Activated T-cell treated with anti-CD3 and anti-CD28 coated beads, Interleukin-2, amount 50 U/mL, for 72 hours (primary cell): Measurements from ENCODE around the gene PMPCB. TPM values are rescaled to one million over a fixed set of nuclear protein-coding genes. Genes with fewer than 3 reads are reported as not detected.

Experiments used
- ATAC-seq, 2 donors: fragments of 150-1000 bp; cut with Tn5 transposase; replicated peaks in 1 of 2; 2 replicates each; pipeline ENCODE4 v1.10.0; 2021; ENCODE audit warnings: moderate library complexity in 2 of 2, mild to moderate bottlenecking in 1 of 2
- DNase-seq, 2 donors: peaks; one replicate each; pipeline ENCODE4 v3.0.0; 2021 to 2022; ENCODE audit warnings: mixed read lengths in 1 of 2
- H3K27ac Mint-ChIP-seq: one replicate; pipeline ENCODE4 v1.8.0; 2022; ENCODE audit warnings: mild to moderate bottlenecking, moderate library complexity, mixed read lengths
- H3K27me3 Mint-ChIP-seq: one replicate; pipeline ENCODE4 v1.8.0; 2022; ENCODE audit warnings: low read depth, mixed read lengths
- H3K36me3 Mint-ChIP-seq, 2 donors: one replicate each; pipeline ENCODE4 v1.8.0; 2022; ENCODE audit warnings: mixed read lengths in 2 of 2, mild to moderate bottlenecking in 1 of 2; ENCODE audit not compliant: insufficient read depth in 2 of 2
- H3K4me1 Mint-ChIP-seq: one replicate; pipeline ENCODE4 v1.8.0; 2022; ENCODE audit warnings: low read depth, mixed read lengths
- H3K4me3 Mint-ChIP-seq, 2 donors: one replicate each; pipeline ENCODE4 v1.8.0; 2022; ENCODE audit warnings: mild to moderate bottlenecking in 2 of 2, mixed read lengths in 2 of 2, moderate library complexity in 2 of 2
- H3K9me3 Mint-ChIP-seq, 2 donors: one replicate each; pipeline ENCODE4 v1.8.0; 2022; ENCODE audit warnings: mixed read lengths in 2 of 2
- total RNA-seq, 2 donors: library from RNA; stranded (reverse); gene quantifications; one replicate each; pipeline ENCODE4 v1.2.3, GENCODE V29; 2022

The PMPCB gene
- total RNA-seq, 2 donors from 2014 or later: 89.7 to 96.1 TPM

- peaks cover 0 to 1% of the 10 kb centered on the region in 2 donors for H3K36me3 Mint-ChIP-seq
- no peaks in the 10 kb centered on the region for H3K9me3 Mint-ChIP-seq
- H3K27ac Mint-ChIP-seq: no peak overlapping the region
- DNase-seq (no peak), ATAC-seq (no peak)
- H3K4me1 Mint-ChIP-seq: peaks cover 24% of the 10 kb centered on the region
- no peak overlapping the region for H3K4me3 Mint-ChIP-seq
- H3K27me3 Mint-ChIP-seq: no peaks in the 10 kb centered on the region
Measured at GRCh38 chr7:103293526-103293925, 3.7 kb upstream of the PMPCB start.

DNA sequence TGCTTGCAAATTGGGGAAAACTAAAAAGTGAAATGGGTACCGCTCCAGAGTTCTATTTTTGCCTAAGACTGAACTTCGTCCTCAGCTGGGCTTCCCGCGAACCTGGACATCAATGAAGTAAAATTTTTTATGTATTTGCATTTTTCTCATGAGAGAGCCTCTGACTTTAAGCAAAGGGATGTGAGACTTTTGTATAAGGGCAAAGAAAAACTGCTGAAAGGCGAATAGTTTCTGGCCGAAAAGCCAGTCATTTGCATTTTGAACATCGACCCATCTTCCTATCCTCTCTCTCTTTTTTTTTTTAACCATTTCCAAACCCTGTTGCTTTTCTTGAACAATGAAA is 573 bp downstream of the PMPCB start:
- peaks cover 45% of the 10 kb centered on the region for H3K4me1 Mint-ChIP-seq
- H3K27me3 Mint-ChIP-seq: no peaks in the 10 kb centered on the region
- peak overlapping the region; percentile 98 for H3K27ac Mint-ChIP-seq
- DNase-seq: no peak
- peaks cover 2 to 12% of the 10 kb centered on the region in 2 donors for H3K36me3 Mint-ChIP-seq
- ATAC-seq: no peak
- H3K9me3 Mint-ChIP-seq: no peaks in the 10 kb centered on the region
- peak overlapping the region; percentile 94 to 99 for H3K4me3 Mint-ChIP-seq

DNA sequence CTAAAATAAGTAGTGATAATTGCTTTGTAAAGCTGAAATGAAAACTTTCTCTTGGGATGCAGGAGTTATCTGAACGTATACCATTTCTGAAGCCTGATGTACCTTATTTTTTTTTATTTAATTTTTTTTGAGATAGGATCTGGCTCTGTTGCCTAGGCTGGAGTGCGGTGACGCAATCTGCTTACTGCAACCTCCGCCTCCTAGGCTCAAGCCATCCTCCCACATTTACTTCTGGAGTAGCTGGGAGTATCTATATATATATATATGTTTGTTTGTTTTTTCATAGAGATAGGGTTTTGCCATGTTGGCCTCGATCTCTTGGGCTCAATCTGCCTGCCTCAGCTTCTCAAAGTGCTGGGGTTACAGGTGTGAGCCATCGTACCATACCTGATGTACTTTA is 2.4 kb downstream of the PMPCB start:
- H3K36me3 Mint-ChIP-seq: peaks cover 3 to 24% of the 10 kb centered on the region in 2 donors
- H3K4me3 Mint-ChIP-seq: peak overlapping the region in 1 of 2 donors; percentile 99
- DNase-seq: no peak
- H3K4me1 Mint-ChIP-seq: peaks cover 57% of the 10 kb centered on the region
- no peaks in the 10 kb centered on the region for H3K27me3 Mint-ChIP-seq
- H3K27ac Mint-ChIP-seq: no peak overlapping the region
- no peak for ATAC-seq
- H3K9me3 Mint-ChIP-seq: no peaks in the 10 kb centered on the region

DNA sequence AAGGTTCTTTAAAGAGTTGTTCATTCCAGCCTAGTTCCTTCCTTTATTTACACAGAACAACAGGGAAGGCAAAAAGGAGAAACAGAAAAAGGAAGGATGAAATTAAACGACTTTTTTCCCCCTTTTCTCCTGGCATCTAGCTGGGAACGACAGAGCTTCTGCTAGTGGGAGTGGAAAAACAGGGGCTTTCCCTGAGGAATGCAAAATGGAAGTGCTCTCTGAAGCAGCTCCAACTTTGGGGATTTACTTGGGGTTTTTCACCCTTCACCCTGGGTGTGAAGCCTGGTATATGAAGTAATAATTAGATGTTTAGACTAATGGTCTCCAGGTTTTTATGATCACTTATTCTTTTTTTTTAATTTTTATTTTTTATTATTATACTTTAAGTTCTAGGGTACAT is 4.2 kb downstream of the PMPCB start:
- Mint-ChIP-seq H3K9me3 (no peaks in the 10 kb centered on the region), H3K4me1 (peaks cover 50% of the 10 kb centered on the region), H3K36me3 (peaks cover 6 to 34% of the 10 kb centered on the region in 2 donors), H3K27me3 (no peaks in the 10 kb centered on the region), H3K27ac (peak overlapping the region; percentile 50), H3K4me3 (no peak overlapping the region)
- DNase-seq: no peak
- no peak for ATAC-seq

DNA sequence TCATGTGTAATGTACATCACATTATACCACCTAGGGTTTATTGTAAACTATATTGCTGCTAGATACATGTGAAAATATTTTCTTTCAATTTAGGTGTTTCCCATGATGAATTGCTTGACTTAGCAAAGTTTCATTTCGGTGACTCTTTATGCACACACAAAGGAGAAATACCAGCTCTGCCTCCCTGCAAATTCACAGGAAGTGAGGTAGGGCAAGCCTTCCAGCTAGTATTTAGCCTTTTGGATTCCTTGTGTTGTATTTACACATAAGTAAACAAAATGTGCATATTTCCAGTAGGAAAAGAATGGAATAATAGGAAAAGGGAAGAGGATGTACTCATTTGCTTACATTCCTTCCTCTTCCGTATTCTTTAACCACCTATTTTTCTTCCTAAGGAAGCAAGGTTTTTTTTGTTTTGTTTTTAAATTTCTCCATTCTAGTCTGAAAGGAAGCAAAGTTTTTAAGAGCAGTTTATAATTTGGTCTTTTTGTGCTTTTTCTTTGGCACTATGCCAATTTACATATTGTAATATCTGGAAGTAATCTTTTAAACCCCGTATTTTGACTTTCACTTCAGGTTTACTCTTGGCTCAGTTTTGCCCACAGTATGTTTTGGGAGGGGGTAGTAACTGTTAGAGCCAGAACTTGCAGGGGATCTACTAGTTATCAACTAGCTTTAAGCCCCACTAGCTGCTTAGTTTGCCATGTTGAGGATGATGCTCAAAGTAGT is 10.4 kb downstream of the PMPCB start:
- Mint-ChIP-seq H3K36me3 (peaks cover 5 to 44% of the 10 kb centered on the region in 2 donors), H3K27ac (peak overlapping the region; percentile 12), H3K27me3 (no peaks in the 10 kb centered on the region), H3K4me3 (no peak overlapping the region), H3K9me3 (no peaks in the 10 kb centered on the region), H3K4me1 (peaks cover 27% of the 10 kb centered on the region)
- no peak for ATAC-seq
- no peak for DNase-seq

- Mint-ChIP-seq H3K27ac (peak overlapping the region; percentile 12), H3K4me3 (no peak overlapping the region), H3K9me3 (no peaks in the 10 kb centered on the region), H3K4me1 (peaks cover 8% of the 10 kb centered on the region), H3K27me3 (no peaks in the 10 kb centered on the region), H3K36me3 (peaks cover 7 to 32% of the 10 kb centered on the region in 2 donors)
- ATAC-seq (peak in 1 of 2 donors; percentile 62), DNase-seq (no peak)
Measured at GRCh38 chr7:103314852-103315251, 17.6 kb downstream of the PMPCB start.

- H3K36me3 Mint-ChIP-seq: peaks cover 7 to 33% of the 10 kb centered on the region in 2 donors
- no peak for DNase-seq
- no peak overlapping the region for H3K4me3 Mint-ChIP-seq
- H3K27ac Mint-ChIP-seq: peak overlapping the region; percentile 89
- H3K9me3 Mint-ChIP-seq: no peaks in the 10 kb centered on the region
- H3K4me1 Mint-ChIP-seq: peaks cover 8% of the 10 kb centered on the region
- H3K27me3 Mint-ChIP-seq: no peaks in the 10 kb centered on the region
- no peak for ATAC-seq
Measured at GRCh38 chr7:103316380-103316941, 19.2 kb downstream of the PMPCB start.

DNA sequence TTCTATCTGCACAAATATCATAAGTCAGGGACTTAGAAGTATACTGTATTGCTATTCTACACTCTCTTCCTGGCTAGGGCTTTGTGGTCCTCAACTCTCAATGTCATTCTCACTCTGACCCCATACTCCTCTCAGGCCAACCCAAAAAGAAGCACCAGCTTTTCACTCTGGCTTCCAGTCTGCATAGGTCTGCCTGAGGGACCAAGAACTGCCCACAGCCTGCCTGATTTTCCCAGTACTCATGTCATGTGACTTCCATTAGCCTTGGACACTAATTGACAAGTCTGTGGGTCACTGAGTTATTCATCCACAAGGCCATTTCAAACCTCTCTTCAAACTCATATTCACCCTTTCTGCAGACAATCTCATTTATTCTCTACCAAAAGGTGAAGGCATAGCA is 19.8 kb downstream of the PMPCB start:
- H3K27ac Mint-ChIP-seq: peak overlapping the region; percentile 89
- no peaks in the 10 kb centered on the region for H3K9me3 Mint-ChIP-seq
- H3K4me1 Mint-ChIP-seq: peaks cover 8% of the 10 kb centered on the region
- no peak for ATAC-seq
- H3K27me3 Mint-ChIP-seq: no peaks in the 10 kb centered on the region
- no peak overlapping the region for H3K4me3 Mint-ChIP-seq
- H3K36me3 Mint-ChIP-seq: peaks cover 9 to 33% of the 10 kb centered on the region in 2 donors
- no peak for DNase-seq

- DNase-seq (no peak), ATAC-seq (peak; percentile 49 to 56)
- no peak overlapping the region for H3K4me3 Mint-ChIP-seq
- no peaks in the 10 kb centered on the region for H3K27me3 Mint-ChIP-seq
- peak overlapping the region; percentile 94 for H3K27ac Mint-ChIP-seq
- peaks cover 5 to 28% of the 10 kb centered on the region in 2 donors for H3K36me3 Mint-ChIP-seq
- H3K4me1 Mint-ChIP-seq: peaks cover 20% of the 10 kb centered on the region
- H3K9me3 Mint-ChIP-seq: no peaks in the 10 kb centered on the region
Measured at GRCh38 chr7:103325744-103326143, 28.5 kb downstream of the PMPCB start.

DNA sequence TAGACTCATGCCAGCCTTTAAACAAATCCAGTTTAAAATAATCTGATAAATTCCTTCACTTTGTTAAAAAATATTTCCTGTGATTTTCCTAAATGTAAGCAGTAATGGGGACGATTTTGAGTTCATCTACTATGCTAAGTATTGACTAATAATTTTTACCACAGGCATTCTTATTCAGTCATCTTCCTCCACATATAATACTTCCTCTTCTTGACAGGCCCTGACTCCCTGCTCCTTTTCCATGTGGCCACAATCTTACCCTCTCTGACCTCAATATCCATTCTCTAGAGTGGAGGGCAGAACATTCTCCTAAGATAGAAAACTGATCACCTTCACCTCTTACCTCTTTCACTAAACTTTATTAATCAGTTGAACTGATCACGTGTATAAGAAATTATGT is 39.5 kb downstream of the PMPCB start:
- ATAC-seq: no peak
- Mint-ChIP-seq H3K27ac (no peak overlapping the region), H3K36me3 (peaks cover 12 to 37% of the 10 kb centered on the region in 2 donors), H3K27me3 (no peaks in the 10 kb centered on the region), H3K4me1 (peaks cover 30% of the 10 kb centered on the region), H3K9me3 (no peaks in the 10 kb centered on the region), H3K4me3 (no peak overlapping the region)
- DNase-seq: no peak

GRCh38 chr7:103338864-103339263 is 41.6 kb downstream of the PMPCB start:
- H3K4me1 Mint-ChIP-seq: peaks cover 42% of the 10 kb centered on the region
- H3K9me3 Mint-ChIP-seq: no peaks in the 10 kb centered on the region
- H3K36me3 Mint-ChIP-seq: peaks cover 12 to 36% of the 10 kb centered on the region in 2 donors
- H3K4me3 Mint-ChIP-seq: no peak overlapping the region
- no peak for DNase-seq
- no peak for ATAC-seq
- no peaks in the 10 kb centered on the region for H3K27me3 Mint-ChIP-seq
- H3K27ac Mint-ChIP-seq: peak overlapping the region; percentile 64

GRCh38 chr7:103341466-103341865 is 44.2 kb downstream of the PMPCB start:
- DNase-seq (no peak), ATAC-seq (no peak)
- Mint-ChIP-seq H3K36me3 (peaks cover 16 to 31% of the 10 kb centered on the region in 2 donors), H3K27ac (peak overlapping the region; percentile 19), H3K27me3 (no peaks in the 10 kb centered on the region), H3K9me3 (no peaks in the 10 kb centered on the region), H3K4me1 (peaks cover 57% of the 10 kb centered on the region), H3K4me3 (peak overlapping the region in 1 of 2 donors; percentile 26)

DNA sequence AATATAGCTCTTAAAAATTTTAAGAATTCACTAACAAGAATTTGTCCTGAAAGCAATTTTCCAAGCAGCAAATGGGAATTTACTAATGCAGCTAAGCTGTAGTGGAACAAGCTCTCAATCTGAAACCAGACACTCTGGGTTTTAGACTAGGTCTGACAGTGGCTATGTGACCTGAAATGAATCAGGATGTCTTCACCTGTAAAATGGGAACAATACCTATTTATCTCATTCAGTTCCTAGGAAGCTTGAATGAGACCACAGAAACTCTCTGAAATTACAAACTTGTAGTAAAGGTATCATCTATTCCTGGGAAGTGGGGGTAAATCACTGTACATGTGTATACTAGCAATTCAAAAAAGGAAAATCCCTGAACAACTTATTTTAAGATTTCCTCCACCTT is 46.1 kb downstream of the PMPCB start:
- ATAC-seq: peak; percentile 3 to 15
- peaks cover 19 to 22% of the 10 kb centered on the region in 2 donors for H3K36me3 Mint-ChIP-seq

More for the DNA sequence above, 46.1 kb downstream of the PMPCB start:
- Mint-ChIP-seq H3K27me3 (no peaks in the 10 kb centered on the region), H3K9me3 (no peaks in the 10 kb centered on the region), H3K4me3 (peak overlapping the region; percentile 83 to 97), H3K4me1 (peaks cover 67% of the 10 kb centered on the region), H3K27ac (peak overlapping the region; percentile 98)
- DNase-seq: no peak
